Measurements from ENCODE around the gene ATP2C1. TPM values are rescaled to one million over a fixed set of nuclear protein-coding genes. Genes with fewer than 3 reads are reported as not detected.

The ATP2C1 gene
- total RNA-seq, 6 experiments from 2014 or later = 19.2 to 44.0 (median 27.5) TPM

- 88% methylated on average over 2 of the region's 2 CpGs for WGBS (ENCODE audit: insufficient coverage, low coverage, low lambda C conversion rate, missing lambda C conversion rate)
- intact Hi-C loops (cut with DNase I) = loop anchor here in 1 of 2 donors (10.0 kb wide), 1 partner anchor 143 kb away; no protein-coding TSS in a partner anchor
- Histone ChIP-seq H3K4me1 (peaks cover 0 to 14% (median 4%) of the 10 kb centered on the region in 4 donors), H3K27ac (no peak overlapping the region), H3K27me3 (no peaks in the 10 kb centered on the region), H3K4me3 (no peak overlapping the region), H3K9me3 (no peaks in the 10 kb centered on the region), H3K36me3 (no peaks in the 10 kb centered on the region)
- TF ChIP-seq POLR2A (IDR thresholded peaks at IDR 0.05) (no peak), CTCF (IDR thresholded peaks at IDR 0.05) (no peak)
- ATAC-seq = no peak
- no peak for DNase-seq
Observed at GRCh38 chr3:130897316-130897715, 3.4 kb downstream of the ATP2C1 start.

- Histone ChIP-seq H3K9me3 (no peaks in the 10 kb centered on the region), H3K36me3 (no peaks in the 10 kb centered on the region), H3K4me3 (no peak overlapping the region), H3K27me3 (no peaks in the 10 kb centered on the region), H3K27ac (no peak overlapping the region), H3K4me1 (peaks cover 0 to 8% (median 3%) of the 10 kb centered on the region in 4 donors)
- DNase-seq (no peak), ATAC-seq (peak in 2 of 4 donors; percentile 62 to 65)
- intact Hi-C loops (cut with DNase I) = no loop called here
- no peak for TF ChIP-seq POLR2A (IDR thresholded peaks at IDR 0.05)
- TF ChIP-seq CTCF (IDR thresholded peaks at IDR 0.05) = no peak
Observed at GRCh38 chr3:130900959-130901358, 7.1 kb downstream of the ATP2C1 start.

- Histone ChIP-seq H3K27ac (no peak overlapping the region), H3K4me1 (peaks cover 0 to 8% (median 3%) of the 10 kb centered on the region in 4 donors), H3K4me3 (no peak overlapping the region), H3K9me3 (no peaks in the 10 kb centered on the region), H3K27me3 (no peaks in the 10 kb centered on the region), H3K36me3 (no peaks in the 10 kb centered on the region)
- WGBS (ENCODE audit: insufficient coverage, low coverage, low lambda C conversion rate, missing lambda C conversion rate) = 35% methylated on average over 2 of the region's 6 CpGs
- intact Hi-C loops (cut with DNase I) = no loop called here
- TF ChIP-seq POLR2A (IDR thresholded peaks at IDR 0.05) = no peak
- no peak for TF ChIP-seq CTCF (IDR thresholded peaks at IDR 0.05)
- DNase-seq (no peak), ATAC-seq (peak in 1 of 4 donors; percentile 6)
Observed at GRCh38 chr3:130901463-130902204, 7.8 kb downstream of the ATP2C1 start.

GRCh38 chr3:130903412-130903908, 9.6 kb downstream of the ATP2C1 start:
- DNase-seq = no peak
- intact Hi-C loops (cut with DNase I) = no loop called here
- Histone ChIP-seq H3K4me3 (no peak overlapping the region), H3K27ac (no peak overlapping the region), H3K9me3 (no peaks in the 10 kb centered on the region), H3K4me1 (peaks cover 0 to 8% (median 3%) of the 10 kb centered on the region in 4 donors), H3K27me3 (no peaks in the 10 kb centered on the region), H3K36me3 (no peaks in the 10 kb centered on the region)
- 94% methylated on average over 1 of the region's 1 CpG for WGBS (ENCODE audit: insufficient coverage, low coverage, low lambda C conversion rate, missing lambda C conversion rate)
- ATAC-seq = no peak
- TF ChIP-seq CTCF (IDR thresholded peaks at IDR 0.05) (no peak), POLR2A (IDR thresholded peaks at IDR 0.05) (no peak)
